ENCODE measurements around the gene SGMS1. TPM values are rescaled to one million over a fixed set of nuclear protein-coding genes. Genes with fewer than 3 reads are reported as not detected.

Gene SGMS1
- total and polyA plus RNA-seq, 2 donors from 2014 or later: 13.6 to 100 TPM

DNA sequence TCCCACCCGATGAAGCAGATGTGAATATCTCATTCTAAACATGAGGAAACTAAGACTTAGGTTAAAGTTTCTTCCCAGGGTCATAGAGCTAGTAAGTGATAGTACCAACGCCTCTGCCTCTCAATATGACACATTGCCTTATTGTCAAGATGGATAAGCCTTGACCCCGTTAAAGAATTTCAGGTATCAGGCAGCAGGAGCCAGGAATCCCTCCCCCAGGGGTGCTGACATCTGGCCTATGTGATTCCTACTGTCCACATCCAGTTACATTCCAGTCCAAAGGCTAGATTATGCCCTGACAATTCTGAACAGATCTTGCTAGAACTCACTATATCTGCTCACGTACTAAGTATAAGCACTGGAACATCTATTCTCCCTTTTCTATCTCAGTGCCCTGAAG is 314.4 kb downstream of the SGMS1 start:
- Histone ChIP-seq H3K36me3 (ENCODE audit: control insufficient read depth in 2 of 3, insufficient read depth in 3 of 3, low read length in 3 of 3) (peaks cover 6 to 25% (median 7%) of the 10 kb centered on the region in 3 donors), H3K9ac (ENCODE audit: low read length in 3 of 3) (no peak overlapping the region), H3K9me3 (ENCODE audit: control insufficient read depth in 2 of 3, insufficient read depth in 1 of 3, low read length in 3 of 3) (no peaks in the 10 kb centered on the region), H3K27me3 (ENCODE audit: control insufficient read depth, insufficient read depth, low read length) (no peaks in the 10 kb centered on the region), H3K4me3 (ENCODE audit: low read length in 3 of 3) (no peak overlapping the region), H3K4me1 (ENCODE audit: control insufficient read depth in 2 of 3, insufficient read depth in 2 of 3, low read depth in 1 of 3, low read length in 3 of 3) (no peaks in the 10 kb centered on the region), H3K27ac (ENCODE audit: low read depth in 2 of 2, low read length in 2 of 2) (no peak overlapping the region)
- TF ChIP-seq, protein P1, sequence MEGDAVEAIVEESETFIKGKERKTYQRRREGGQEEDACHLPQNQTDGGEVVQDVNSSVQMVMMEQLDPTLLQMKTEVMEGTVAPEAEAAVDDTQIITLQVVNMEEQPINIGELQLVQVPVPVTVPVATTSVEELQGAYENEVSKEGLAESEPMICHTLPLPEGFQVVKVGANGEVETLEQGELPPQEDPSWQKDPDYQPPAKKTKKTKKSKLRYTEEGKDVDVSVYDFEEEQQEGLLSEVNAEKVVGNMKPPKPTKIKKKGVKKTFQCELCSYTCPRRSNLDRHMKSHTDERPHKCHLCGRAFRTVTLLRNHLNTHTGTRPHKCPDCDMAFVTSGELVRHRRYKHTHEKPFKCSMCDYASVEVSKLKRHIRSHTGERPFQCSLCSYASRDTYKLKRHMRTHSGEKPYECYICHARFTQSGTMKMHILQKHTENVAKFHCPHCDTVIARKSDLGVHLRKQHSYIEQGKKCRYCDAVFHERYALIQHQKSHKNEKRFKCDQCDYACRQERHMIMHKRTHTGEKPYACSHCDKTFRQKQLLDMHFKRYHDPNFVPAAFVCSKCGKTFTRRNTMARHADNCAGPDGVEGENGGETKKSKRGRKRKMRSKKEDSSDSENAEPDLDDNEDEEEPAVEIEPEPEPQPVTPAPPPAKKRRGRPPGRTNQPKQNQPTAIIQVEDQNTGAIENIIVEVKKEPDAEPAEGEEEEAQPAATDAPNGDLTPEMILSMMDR (IDR thresholded peaks at IDR 0.05; ENCODE audit: borderline replicate concordance, extremely low read depth, insufficient read depth): no peak
- FAIRE-seq: no peak
- DNase-seq: no peak
- intact Hi-C loops (cut with DNase I): no loop called here

DNA sequence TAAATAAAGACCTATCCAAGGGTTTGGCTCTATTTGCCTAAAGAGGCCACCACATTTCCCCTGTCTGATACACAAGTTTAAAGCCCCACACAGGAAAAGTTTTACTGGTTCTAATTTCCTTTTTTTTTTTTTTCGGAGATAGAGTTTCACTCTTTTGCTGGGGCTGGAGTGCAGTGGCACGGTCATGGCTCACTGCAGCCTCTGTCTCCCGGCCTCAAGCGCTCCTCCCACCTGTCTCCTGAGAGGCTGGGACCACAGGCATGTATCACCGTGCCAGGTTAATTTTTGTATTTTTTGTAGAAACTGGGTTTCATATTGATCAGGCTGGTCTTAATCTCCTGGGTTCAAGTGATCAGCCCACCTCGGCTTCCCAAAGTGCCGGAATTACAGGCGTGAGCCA is 319.1 kb downstream of the SGMS1 start:
- no peak for FAIRE-seq
- peak in 4 of 5 donors; percentile 19 to 58 (median 36) for DNase-seq
- Histone ChIP-seq H3K36me3 (ENCODE audit: control insufficient read depth in 2 of 3, insufficient read depth in 3 of 3, low read length in 3 of 3) (peaks cover 0 to 12% (median 0%) of the 10 kb centered on the region in 3 donors), H3K9me3 (ENCODE audit: control insufficient read depth in 2 of 3, insufficient read depth in 1 of 3, low read length in 3 of 3) (no peaks in the 10 kb centered on the region), H3K4me1 (ENCODE audit: control insufficient read depth in 2 of 3, insufficient read depth in 2 of 3, low read depth in 1 of 3, low read length in 3 of 3) (no peaks in the 10 kb centered on the region), H3K4me3 (ENCODE audit: low read length in 3 of 3) (no peak overlapping the region), H3K27ac (ENCODE audit: low read depth in 2 of 2, low read length in 2 of 2) (no peak overlapping the region), H3K27me3 (ENCODE audit: control insufficient read depth, insufficient read depth, low read length) (no peaks in the 10 kb centered on the region), H3K9ac (ENCODE audit: low read length in 3 of 3) (no peak overlapping the region)
- intact Hi-C loops (cut with DNase I): no loop called here
- TF ChIP-seq, protein P1 (IDR thresholded peaks at IDR 0.05; ENCODE audit: borderline replicate concordance, extremely low read depth, insufficient read depth): no peak

- no peak overlapping the region for H3K9ac ChIP-seq (ENCODE audit: low read length in 3 of 3)
- H3K27me3 ChIP-seq (ENCODE audit: control insufficient read depth, insufficient read depth, low read length): no peaks in the 10 kb centered on the region
- H3K4me1 ChIP-seq (ENCODE audit: control insufficient read depth in 2 of 3, insufficient read depth in 2 of 3, low read depth in 1 of 3, low read length in 3 of 3): no peaks in the 10 kb centered on the region
- no peaks in the 10 kb centered on the region for H3K9me3 ChIP-seq (ENCODE audit: control insufficient read depth in 2 of 3, insufficient read depth in 1 of 3, low read length in 3 of 3)
- TF ChIP-seq, protein P1 (IDR thresholded peaks at IDR 0.05; ENCODE audit: borderline replicate concordance, extremely low read depth, insufficient read depth): no peak
- no peak overlapping the region for H3K4me3 ChIP-seq (ENCODE audit: low read length in 3 of 3)
- no peak overlapping the region for H3K27ac ChIP-seq (ENCODE audit: low read depth in 2 of 2, low read length in 2 of 2)
- no peaks in the 10 kb centered on the region for H3K36me3 ChIP-seq (ENCODE audit: control insufficient read depth in 2 of 3, insufficient read depth in 3 of 3, low read length in 3 of 3)
- intact Hi-C loops (cut with DNase I): no loop called here
- DNase-seq (no peak), FAIRE-seq (no peak)
Observed at GRCh38 chr10:50299948-50300669, 323.6 kb downstream of the SGMS1 start.
